Brain pericyte (primary cell): ENCODE measurements around the gene MAVS.
"Not testable (repeated sequence)": the region's sequence is repeated elsewhere in the genome, so short reads cannot be mapped to it uniquely, and the experiment has no call there.

ENCODE experiments used
- DNase-seq: peaks from one replicate; pipeline ENCODE4 v3.0.0-alpha.2; 2012; ENCODE audit warnings: low read depth, low spot score

MAVS gene

DNA sequence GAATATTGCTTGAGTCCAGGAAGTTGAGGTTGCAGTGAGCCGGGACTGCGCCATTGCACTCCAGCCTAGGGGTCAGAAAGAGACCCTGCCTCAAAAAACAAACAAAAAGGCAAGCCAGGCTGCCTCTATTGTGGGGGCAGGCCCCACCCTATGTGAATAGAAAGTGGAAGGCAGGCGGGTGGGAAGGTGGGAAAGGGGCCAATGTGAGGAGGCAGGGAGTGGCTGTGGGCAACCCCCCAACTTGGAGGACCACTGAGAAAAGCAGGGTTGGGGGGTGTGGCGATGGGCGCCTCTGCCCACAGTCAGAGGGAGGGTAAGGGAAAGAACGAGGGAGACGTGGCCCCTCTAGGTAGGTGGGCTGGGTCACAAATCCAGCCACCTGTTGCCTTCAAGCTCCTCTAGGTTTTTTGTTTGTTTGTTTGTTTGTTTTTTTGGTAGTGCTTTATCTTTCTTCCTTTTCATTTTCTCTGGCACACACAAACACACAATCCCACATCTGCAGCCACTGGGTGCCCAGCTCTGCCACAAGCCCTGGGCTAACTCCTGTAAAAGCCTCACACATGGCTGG is 31.6 kb upstream of the MAVS start:
- no peak for DNase-seq

DNA sequence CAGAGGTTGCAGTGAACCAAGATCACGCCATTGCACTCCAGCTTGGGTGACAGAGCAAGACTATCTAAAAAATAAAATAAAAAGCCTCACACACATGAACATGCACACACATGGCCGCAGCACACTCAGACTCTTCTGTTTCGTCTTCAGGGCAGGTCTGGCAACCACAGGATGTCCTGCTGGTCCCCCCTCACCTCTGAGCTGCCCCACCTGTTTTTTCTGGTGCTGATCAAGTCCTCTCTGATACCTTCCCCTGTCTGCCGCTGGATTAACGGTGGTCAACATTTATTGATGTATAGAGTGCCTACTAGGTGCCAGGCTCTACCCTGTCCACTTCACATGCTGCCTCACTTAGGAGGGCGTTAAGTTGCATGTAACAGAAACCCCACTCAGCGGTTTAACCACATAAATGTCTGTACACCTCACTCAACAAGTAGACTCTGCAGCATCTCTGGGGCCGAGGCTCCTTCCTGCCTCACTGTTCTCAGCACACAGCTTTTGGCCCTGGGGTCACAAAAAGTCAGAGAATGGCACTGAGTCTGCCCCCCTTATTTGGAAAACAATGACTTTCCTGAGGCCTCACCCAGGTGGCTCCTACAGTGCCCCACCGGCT is 30.8 kb upstream of the MAVS start:
- no peak for DNase-seq

DNA sequence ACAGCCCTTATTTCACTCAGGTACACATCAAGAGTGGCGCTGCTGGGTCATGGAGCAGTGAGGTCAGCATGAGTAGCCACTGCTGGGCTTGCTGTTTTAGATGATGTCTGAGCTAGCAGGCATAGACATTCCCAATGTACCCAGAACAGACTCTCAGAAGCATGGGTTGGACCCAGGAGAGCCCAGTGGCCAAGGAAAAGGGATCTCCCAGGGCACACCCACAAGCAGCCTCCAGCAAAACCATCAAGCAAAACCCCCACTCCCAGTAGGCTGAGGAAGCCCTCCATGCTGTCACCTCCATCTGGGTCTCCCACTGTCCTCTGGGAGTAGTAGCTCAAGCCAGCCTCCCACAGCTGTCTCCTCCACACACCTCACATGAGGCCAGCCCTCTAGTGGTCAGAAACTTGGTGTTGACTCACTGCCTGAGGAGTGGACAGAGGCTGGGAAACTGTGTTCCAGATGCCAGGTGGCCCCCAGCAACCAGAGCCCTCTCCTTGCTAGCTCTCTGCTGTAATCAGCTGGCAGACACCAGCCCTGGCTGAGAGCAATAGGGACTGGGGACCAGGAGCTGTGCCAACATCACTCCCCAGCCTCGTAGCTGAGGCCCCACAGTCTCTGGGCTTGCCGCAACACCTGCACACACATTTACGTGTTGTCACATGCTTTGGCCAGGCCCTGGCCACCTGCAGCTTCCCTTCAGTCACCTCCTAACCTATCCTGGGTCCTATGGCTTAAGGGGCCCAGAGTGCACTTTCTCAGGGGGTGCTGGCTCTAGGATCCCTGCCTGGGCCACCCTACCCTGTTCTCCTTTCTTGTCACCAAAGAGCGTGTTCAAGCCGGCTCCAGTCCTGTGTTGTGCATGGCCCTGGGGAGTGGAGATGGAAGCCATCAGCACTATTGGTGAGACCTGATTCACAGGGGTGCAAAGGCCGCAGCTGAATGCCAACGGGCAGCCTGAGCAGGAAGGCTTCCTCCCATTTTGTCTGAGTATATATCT is 28.2 kb upstream of the MAVS start:
- no peak for DNase-seq

DNA sequence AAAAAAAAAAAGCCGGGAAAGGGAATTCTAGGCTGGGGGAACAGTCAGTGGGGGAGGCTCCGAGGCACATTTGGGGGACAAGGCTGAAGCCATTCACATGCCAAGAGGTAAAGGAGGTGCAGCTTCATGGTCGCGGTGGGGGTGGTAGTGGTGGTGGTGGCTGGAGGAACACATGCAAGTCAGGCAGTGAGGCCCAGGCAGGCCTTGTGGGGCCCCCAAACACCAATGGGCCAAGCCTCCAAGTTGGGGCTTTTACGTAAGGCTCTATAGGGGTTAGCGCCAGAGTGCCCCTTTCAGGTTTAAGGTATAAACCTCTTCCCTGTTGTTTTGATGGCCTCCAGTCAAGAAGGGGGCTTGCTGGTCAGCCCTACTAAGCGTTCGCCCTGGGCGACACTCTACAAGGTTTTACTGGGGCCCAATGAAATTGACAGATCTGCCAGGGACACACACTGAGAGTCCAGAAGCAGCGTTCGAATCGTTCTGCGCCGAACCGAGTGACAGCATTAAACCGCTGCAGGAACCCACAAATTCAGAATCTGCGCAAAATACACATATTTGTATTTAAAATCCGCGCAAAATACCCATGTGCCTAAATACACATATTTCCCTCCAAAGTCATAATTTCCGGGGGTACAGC is 27.1 kb upstream of the MAVS start:
- no peak for DNase-seq

- DNase-seq = peak; percentile 91
These were observed 26.4 kb upstream of the MAVS start, which contains the start of gene AP5S1 for GRCh38 chr20:3820048-3820900. Gene AP5S1, plus strand, starts transcription at chr20:3820547. Its CDS starts 1,571 bp downstream, at chr20:3822118.

- no peak for DNase-seq
These were observed 25.5 kb upstream of the MAVS start for GRCh38 chr20:3820901-3821727.

DNA sequence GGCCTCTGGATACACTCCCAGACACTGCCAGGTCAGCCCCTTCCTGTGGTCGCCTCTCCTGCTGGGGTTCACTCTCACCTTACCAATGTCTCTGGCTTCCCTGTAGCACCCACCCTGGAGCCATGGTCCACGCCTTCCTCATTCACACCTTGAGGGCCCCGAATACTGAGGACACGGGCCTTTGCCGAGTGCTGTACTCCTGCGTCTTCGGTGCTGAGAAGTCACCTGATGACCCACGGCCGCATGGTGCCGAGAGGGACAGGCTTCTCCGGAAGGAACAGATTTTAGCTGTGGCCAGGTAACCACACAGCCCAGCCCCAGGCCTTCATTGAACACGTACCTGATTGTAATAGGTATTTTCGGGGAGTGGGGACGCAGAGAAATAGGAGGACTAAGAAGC is 24.6 kb upstream of the MAVS start:
- no peak for DNase-seq

- no peak for DNase-seq
These were observed 22.8 kb upstream of the MAVS start for GRCh38 chr20:3823881-3824280.

- no peak for DNase-seq
These were observed 21.1 kb upstream of the MAVS start for GRCh38 chr20:3825526-3825925.

DNA sequence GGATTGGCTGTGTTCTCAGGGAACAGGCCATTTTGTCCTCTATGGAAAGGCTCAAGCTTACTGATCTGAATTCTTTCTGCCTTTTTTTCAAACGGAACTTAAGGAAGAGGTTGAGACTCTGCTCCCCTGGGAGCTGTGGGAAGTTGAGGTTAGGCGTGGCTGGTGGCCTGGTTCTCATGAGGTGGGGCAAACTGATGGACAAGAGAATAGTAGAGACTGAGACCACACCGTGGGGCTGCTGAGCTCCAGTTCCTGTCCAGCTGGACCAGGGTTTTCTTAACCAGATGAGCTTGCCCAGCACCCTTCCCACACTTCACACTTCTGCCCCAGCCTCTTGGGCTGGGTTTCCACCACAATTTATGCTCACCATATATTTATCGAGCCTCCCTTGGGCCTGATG is 20.2 kb upstream of the MAVS start:
- DNase-seq = no peak

DNA sequence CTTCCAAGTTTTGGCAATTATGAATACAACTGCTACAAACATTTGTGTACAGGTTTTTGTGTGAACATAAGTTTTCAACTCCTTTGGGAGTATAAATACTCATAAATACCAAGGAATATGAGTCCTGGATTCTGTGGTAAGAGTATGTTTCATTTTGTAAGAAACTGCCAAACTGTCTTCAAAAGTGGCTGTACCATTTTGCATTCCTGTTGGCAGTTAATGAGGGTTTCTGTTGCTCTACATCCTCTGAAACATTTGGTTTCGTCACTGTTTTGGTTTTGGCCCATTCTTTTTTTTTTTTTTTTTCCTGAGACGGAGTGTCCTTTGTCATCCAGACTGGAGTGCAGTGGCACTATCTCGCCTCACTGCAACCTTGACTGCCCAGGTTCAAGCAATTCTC is 17.8 kb upstream of the MAVS start:
- DNase-seq = no peak

GRCh38 chr20:3829891-3830290 is 16.7 kb upstream of the MAVS start:
- not testable (repeated sequence) for DNase-seq

- no peak for DNase-seq
These were observed 10.5 kb upstream of the MAVS start for GRCh38 chr20:3836132-3836531.

GRCh38 chr20:3839328-3839727 is 7.3 kb upstream of the MAVS start:
- no peak for DNase-seq

- DNase-seq = not testable (repeated sequence)
These were observed 6.4 kb upstream of the MAVS start for GRCh38 chr20:3840201-3840600.

GRCh38 chr20:3842348-3842930 is 4.2 kb upstream of the MAVS start:
- DNase-seq = no peak

- DNase-seq = no peak
These were observed 3.1 kb upstream of the MAVS start for GRCh38 chr20:3843490-3843889.

GRCh38 chr20:3843990-3844619 is 2.5 kb upstream of the MAVS start:
- DNase-seq = not testable (repeated sequence)

DNA sequence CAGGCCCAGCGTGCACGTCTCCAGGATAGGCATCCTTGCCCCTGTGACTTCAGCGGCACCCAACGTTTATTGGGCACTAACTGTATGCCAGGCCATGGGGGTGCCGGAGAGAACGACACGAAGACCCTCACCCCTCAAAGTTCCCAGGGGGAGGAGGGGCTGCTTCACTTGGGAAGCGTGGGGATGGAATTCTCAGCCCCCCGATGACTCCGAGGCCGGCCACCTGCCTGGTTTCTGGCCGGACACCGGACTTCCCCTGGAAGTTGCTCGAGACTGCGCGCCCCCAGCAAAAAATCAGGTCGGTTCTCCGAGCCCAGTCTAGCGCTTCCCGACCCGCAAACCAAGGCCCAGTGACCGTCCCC is 275 bp upstream of the MAVS start:
- DNase-seq = no peak
